ENCODE results near the gene IRX4.
"Not testable (repeated sequence)": the region's sequence is repeated elsewhere in the genome, so short reads cannot be mapped to it uniquely, and the experiment has no call there.

IRX4 gene

DNA sequence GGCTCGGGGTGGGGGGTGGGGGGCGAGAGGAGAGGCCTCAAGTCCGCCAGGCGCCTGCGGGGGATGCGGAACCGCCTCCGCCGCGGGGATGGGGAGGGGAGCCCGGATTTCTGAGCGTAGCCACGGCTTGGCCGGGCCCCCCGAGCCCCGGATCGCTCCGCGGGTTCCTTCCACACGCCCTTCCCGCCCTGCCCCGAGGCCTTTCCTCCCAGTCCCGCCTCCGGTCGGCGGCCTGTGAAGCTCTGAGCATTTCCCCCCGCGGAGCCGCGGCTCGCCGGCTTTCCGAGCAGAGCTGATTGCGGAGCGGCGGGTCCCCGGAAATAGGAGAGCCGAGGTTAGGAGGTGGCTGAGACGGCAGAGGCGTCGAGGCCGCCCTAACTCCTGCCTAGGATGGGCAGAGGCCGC lies 6.1 kb downstream of the IRX4 start:
- no peak for DNase-seq

DNA sequence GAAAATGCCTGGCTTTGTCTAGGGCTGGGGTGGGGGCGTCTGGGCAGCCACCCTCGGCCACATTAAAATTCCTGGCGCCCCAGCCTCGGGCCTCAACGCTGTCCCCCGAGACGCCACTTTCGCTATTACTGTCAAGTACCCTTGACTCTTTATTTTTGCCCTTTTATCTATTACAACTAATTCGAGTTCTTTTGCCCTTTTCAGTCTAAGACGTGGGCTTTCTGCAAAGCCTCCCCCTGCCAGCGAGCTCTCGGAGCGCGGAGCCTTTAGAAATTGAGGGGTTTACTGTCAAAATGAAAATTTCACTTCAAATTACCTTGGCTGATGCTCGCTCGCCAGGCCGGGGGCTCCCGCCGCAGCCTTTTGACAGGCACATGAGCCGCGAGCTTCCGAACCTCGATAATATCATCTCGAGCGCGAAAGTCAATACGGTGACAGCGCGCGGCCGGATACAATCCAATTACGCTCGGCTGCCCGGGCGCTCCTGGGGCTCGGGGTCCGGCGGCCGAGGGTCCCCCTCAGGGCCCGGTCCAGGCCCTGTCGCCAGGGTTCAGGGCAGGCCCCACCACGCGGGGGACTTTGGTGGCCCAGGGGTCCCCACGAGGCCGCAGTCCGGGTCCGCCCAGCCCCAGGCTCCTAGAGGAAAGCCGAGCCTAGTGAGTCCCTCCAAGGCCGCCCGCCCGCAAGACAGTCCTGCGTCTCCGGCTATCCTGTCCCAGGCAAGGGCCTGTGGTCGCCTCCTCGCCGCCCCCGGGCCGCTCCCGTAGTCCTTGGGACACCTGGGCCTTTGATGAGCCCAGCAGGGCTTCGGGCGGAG lies 6.7 kb downstream of the IRX4 start:
- no peak for DNase-seq

DNA sequence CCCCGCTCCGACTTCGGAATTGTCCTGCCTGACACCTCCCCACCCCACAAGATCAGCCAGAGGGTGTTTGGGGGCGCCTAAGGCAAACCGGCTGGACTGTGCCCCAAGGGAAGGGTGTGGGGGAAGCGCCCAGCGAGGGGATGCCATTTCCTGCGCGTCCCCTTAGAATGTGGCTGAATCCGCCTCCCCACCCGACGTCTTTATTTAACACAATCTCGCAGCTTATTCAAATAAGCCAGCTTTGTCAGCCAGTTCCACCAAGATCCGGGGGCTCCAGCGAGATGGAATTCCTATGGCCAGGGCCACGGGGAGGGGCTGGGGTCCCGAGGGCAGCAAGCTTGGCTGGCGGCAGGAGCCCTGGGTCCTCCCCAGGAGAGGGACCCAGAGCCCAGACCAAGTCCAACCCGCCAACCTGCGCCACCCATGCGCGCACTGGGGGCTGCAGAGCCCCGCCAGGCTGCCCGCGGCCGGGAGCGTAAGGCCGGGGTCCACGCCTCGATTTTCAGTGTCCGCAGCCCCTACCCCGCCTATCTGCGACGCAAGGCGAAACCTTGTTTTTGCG lies 7.4 kb downstream of the IRX4 start:
- no peak for DNase-seq

DNA sequence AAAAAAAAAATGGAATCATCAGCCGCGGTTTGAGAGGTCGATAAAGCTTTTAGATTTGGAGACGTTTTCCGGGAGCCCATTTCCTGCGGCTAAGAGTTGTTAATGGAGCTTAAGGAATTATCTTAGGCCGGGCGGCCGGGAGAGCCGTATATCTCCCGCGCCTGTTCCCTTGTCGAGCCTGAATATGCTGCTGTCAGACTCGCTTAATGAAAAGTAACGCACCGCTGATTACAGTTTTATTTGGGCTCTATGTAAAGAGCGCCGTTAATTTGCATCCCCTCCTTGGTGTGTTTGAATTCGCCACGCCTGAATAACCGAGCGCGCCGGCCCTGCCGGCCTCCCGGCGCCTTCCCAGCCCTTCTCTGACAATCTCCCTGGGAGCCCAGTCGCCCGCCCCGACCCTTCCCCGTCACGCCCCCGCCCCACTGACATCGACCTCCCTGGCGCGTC lies 7.9 kb downstream of the IRX4 start:
- DNase-seq: no peak

DNA sequence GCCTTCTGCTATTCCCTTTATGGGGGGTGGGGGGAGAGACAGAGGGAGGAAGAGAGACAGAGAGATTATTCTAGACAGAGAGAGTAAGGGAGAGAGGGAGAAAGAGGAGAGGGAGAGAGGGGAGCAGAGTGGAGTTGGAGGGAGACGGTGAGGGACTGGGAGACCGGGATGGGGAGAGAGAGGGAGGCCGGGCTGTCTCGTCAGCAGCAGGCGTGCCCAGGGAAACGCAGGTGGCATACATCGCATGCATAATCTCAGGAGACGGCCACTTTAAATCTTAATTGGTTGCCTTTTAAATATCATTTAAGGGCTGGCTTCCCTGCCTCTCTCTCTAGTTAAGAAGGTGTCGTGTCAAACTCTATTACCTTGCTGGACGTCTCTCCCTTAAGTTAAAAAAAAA lies 8.4 kb downstream of the IRX4 start:
- DNase-seq: no peak

DNA sequence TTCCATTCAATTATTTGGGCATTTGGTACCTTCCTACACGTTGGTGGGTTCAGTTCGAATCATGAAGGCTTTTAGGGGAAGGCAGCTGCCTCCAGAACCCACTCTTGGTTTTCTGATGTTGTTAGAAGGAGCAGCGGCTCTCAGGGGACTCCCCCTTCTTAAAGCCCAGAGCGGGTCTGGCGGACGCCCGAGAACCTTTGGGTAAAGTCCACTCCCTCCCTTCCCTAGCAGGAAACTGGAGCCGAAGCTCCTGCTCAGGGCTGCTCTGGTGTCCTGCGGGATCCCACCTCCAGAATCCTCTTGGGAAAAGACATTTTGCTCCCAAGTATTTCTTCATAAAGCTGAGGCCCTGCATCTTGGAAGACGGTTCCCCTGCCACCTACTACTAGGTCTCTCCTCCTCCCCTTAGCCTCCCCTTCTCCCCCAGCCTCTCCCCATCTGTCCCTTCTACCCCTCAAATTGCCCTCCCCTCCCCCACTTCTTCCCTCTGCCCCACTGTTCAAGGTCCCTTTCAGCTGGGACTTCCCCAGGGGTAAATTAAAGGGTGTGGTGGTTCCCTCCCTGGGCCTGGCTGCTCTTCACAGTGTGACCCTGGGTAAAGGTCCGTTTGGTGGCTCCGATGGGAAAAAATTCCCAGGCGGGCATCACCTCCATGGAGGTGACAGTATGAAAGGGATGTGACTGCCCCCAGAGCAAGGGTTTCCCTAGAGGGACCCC lies 9.3 kb downstream of the IRX4 start:
- DNase-seq: no peak

DNA sequence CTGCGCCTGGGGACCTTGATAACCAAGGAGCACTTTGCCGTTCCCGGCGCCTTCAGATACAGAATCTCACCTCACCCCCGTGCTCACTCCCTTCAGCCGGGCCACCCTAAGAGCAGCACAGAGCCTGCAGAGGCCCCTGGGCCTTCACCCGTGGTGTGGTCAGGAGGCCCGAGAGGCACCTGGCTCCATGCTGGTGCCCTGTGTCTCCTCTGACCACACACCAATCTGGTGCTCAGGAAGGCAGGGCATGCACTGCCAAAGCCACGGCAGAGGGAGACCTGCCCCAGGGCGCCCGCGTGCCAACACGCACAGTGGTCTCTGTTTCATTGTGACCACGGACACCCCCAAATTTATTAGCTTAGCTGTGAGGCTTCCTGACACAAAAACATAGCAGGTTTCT lies 11.3 kb downstream of the IRX4 start:
- DNase-seq: no peak

DNA sequence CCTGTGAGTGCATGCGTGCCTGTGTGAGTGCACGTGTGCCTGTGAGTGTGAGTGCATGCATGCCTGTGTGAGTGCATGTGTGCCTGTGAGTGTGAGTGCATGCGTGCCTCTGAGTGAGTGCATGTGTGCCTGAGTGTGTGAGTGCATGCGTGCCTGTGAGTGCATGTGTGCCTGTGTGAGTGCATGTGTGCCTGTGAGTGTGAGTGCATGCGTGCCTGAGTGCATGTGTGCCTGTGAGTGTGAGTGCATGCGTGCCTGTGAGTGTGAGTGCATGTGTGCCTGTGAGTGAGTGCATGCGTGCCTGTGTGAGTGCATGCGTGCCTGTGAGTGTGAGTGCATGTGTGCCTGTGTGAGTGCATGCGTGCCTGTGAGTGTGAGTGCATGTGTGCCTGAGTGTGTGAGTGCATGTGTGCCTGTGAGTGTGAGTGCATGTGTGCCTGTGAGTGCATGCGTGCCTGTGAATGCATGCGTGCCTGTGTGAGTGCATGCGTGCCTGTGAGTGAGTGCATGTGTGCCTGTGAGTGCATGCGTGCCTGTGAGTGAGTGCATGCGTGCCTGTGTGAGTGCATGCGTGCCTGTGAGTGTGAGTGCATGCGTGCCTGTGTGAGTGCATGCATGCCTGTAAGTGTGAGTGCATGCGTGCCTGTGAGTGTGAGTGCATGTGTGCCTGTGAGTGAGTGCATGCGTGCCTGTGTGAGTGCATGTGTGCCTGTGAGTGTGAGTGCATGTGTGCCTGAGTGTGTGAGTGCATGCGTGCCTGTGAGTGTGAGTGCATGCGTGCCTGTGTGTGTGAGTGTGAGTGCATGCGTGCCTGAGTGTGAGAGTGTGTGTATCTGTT lies 12.1 kb downstream of the IRX4 start:
- not testable (repeated sequence) for DNase-seq

DNA sequence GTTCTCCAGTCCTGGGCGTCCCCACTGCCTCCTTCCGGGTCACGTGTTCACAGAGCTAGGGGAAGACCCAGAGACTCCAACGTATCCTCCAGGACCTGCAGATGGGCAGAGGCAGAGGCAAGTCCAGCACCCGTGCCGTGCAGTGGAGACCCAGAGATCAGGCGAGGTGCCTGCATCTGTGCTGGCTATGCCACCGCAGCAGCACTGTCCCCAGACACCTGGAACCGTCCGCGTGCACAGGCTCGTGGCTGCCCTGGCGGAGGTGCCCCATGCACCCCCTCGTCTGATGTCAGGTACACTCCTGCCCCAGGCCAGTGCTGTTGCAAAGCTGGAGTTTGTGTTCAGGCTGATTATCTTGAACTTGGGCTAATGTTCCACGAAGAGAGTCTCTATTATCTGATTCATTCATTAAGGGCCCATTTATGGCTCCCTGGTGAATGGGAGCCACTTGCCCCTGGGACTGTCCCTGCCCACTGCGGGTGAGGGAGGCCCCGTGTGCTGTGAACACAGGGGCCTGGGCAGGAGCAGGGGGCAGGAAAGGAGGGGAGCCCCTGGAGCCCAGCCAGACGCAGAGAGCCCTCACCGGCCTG lies 13.7 kb downstream of the IRX4 start:
- DNase-seq: no peak

DNA sequence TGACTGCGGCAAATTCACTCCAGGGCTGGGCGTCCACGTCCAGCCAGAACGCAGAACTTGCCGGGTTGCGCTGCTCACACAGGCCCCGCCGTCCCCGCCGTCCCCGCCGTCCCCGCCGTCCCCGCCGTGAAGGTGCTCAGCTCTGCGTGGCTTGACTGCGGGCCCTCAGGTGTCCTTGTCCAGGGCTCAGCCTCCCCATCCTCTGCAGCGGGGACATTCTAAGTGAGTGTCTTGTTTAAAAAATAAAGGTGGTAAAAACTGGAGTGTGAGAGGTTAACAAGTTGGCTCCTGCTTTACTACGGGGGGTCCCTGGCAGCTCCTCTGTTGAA lies 14.9 kb downstream of the IRX4 start:
- no peak for DNase-seq

DNA sequence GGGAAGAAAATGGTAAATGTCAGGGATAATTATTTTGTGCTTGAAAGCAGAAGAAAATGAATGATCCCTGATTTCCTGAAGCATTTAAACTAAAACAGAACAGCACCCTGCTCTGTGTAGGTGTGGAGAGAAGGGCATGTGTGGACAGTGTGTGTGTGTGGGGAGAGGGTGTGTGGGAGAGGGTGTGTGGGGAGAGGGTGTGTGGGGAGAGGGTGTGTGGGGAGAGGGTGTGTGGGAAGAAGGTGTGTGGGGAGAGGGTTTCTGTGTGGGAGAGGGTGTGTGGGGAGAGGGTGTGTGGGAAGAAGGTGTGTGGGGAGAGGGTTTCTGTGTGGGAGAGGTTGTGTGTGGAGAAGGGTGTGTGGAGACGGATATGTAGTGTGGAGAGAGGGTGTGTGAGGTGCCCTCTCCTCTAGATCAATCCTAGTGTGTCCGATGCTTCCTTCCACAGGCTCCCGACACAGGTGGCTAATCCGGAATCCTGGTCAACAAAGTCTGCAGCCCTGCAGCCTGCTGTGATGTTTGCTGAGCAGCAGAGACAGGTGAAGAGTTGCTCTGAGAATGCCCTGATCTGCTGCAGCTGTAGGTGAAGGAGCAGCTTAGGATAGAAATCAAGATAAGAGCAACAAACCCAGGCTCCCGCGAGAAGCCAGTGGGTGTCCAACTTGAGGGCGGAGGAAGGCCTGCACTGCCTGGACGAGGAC lies 15.5 kb downstream of the IRX4 start:
- DNase-seq: peak; percentile 72

DNA sequence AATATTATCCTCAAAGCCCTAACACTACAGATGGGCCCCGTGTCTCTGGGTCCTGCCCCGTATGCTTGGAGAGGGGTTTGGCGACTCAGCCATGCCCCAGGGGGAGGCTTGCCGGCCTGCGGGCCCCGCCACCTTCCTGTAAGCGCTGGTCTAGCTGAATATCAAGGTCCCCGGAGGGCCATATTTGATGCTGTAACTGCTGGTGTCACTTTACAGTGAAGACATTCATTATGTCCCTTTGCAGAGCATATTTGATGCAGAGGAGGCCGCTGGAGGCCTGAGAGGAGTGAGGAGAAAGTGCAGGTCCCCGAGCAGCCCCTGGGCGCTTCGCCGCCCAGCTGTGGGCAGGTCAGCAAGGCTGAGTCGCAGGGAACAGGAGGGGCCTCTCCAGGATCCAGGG lies 16.8 kb downstream of the IRX4 start:
- DNase-seq: no peak

DNA sequence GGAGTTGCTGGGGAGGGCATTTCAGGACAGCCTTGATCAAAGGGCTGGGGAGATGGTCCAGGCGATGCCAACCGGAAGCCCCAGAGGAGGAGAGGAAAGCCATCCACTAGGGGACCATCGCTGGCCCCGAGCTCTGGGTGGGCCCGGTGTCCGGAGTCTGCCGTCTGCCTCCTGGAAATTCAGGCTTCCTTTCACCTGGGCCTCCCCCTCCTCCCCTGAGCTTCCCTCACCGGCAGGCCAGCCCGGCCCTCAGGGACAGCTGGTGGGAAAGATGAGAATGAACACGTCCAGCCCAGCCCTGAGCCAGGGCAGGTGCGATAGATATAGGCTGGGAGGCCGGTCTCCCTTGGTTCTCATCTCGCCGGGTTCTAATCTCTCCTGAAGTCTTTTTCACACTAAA lies 17.2 kb downstream of the IRX4 start:
- DNase-seq: no peak

DNA sequence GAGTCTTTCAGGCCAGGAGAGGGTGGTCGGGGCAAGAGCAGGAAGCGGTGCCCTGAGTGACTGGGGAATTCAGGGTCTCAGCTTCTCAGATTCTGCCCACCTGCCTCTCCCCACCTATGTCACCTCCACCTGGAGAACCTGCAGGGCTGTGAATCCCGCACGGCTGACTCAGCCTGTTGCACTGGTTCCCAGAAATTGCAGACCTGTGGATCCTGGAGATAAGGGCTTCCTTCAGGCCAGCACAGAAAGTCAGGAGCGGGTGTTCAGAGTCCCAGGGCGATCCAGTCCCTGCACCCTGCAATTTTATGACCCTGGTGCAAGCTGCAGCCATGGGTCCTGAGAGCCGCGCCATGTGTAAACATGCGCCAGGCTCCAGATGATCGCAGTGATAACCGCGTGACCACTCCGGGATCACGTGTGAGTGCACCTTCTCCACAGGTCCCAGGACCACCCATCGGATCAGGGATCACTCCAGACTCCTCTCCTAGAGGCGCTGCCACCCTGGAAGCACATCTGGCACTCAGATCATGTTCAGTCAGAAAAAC lies 17.8 kb downstream of the IRX4 start:
- DNase-seq: peak; percentile 24

DNA sequence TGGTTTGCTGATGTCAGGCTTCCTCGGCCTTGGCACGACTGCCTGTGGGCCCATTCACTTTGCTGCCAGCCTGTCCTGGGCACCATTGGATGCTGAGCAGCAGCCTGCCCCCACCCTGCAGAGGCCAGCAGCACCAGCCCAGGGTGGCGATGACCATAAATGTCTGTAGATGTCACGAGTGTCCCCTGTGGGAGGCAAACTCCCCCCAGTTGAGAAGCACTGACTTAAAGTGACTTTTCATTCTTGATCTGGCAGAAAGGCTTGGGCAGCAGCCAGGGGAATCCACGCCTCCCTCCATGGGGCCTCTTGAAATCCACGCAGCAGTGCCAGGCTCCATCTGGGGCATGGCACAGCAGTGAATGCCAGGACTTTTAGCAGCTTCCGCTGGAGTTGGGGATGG lies 21.8 kb downstream of the IRX4 start:
- DNase-seq: no peak

DNA sequence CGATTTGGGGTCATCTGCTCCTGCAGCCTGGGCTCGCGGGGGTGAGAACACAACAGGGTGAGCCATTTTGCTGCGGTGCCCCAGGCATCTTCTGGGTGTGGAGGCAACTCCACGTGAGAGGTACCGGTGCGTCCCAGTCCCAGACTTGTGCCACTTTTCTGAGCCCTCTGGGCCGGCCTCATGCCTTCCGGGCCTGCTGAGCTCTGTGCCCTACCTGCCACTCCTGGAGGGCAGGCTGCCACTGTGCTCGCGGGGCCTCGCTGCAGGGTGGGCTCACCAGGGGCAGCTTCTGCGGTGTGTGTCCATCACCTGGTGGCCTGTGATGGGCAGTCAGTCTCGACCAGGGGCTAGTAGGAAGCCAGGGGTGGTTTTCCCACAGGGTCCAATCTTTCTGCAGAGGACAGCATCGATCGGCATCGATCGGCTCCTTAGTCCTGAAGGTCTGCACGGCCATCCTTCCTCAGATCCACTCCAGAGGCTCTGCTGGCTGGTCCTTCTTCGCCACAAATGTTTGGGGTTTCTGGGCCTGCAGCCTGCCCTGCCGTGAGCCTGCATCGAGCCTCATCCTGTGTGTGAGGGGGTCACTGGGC lies 22.6 kb downstream of the IRX4 start:
- DNase-seq: no peak

DNA sequence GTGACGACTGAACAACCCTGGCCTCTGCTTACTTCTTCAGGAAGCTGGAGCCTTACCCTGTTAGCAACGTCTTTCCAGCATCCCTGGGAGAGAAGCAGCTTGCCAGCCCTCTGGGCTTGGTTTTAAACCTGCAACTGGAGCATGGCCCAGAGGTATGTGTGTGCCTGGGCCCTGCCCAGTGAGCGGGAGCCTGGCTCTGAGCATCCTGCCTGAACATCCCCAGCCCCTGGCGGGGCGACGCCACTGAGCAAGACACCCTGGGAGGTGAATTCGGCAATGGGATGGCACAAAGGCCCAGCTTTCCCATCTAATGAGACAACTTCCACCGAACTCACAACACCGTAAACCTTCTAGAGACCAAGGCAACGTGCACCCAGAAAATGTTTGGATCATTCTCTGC lies 23.6 kb downstream of the IRX4 start:
- no peak for DNase-seq

DNA sequence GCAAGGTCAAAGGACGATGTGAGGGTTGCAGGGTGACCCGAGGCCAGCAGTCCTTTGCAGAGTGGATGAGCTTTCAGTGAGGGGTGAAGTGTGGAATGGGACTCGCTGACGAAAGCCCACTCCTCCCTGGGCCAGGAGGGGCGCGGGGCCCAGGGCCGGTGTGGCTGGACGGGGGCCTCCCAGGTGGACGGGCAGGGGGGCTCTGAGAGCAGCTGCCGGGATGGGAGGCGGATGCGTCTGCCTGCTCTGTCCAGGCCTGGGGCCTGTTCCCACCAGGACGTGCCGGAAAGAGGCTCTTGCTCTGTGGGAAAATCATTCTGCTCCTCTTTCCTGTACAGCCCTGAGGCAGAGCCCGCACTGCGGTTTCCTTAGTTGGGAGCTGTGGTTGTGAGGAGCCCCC lies 24.3 kb downstream of the IRX4 start:
- no peak for DNase-seq

DNA sequence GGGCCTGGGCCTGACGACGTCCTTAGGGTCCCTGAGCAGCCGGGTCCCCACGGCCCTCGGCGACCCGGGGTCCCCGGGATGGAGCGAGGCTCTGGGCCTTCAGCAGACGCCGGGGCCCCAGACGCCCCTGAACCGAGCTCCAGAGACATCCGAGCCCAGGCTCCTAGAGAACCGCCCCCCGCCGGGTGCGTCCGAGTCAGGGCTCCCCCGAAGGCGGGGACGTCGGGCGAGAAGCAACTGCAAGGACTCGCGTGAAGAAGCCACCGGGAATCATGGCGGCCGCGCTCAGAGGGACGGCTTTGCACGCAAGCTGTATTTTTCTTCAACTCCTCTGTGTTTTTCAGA lies 25.5 kb downstream of the IRX4 start:
- DNase-seq: no peak

DNA sequence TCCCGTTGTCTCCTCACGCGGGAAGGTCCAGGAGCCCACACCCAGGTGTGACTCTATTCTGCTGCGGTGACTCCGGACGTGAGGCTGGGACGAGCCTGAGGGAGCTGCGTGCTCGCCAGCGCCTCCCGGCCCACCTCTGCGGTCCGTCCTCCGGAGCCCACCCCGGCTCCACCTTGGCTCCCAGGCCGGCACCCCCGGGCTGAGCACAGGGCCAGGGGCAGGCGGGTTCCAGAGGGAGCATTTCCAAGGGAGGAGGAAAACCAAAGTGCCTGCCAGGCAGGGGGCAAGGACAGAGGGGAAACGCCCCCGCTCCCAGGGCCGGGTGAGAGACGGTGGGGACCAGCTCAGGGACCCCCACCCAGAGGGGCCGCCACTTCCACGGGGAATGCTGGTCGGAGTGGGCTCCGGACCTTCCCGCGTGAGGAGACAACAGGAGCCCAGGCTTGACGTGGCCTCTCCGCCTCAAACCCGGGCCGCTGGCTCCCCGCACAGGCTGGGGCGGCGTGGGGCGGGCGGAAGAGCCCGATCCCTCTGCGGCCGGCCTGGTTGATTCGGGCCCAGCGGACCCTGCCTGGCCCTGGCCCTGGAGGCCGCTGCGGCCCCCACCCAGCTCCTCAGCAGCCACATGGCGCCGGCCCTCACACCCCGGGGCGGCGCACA lies 26.0 kb downstream of the IRX4 start:
- DNase-seq: no peak

DNA sequence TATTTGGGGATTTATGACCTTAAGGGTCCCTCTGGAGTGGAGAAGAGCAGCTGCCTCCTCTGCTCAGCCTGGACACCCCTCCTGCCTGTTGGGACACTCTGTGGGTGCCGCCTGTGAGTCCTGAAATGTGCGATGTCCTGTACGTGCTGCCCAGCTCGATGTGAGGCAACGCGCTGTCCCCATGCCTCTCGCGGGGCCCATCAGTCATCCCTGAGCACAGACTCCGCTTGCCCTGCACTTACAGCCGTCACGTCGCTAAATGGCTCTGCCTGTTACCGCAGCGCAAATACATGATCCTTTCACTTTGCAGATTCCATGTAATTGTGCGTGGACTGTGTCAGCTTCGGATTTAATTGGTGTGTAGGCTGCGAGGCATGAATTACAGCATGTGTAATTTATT lies 27.1 kb downstream of the IRX4 start:
- no peak for DNase-seq

All from NCI-H146 (cell line).